Measurements from ENCODE around the gene MICOS13.
A peak's percentile ranks its signal among the peaks of the same experiment; 100 is the strongest.
"Not testable (repeated sequence)": the region's sequence is repeated elsewhere in the genome, so short reads cannot be mapped to it uniquely, and the experiment has no call there.

The MICOS13 gene

DNA sequence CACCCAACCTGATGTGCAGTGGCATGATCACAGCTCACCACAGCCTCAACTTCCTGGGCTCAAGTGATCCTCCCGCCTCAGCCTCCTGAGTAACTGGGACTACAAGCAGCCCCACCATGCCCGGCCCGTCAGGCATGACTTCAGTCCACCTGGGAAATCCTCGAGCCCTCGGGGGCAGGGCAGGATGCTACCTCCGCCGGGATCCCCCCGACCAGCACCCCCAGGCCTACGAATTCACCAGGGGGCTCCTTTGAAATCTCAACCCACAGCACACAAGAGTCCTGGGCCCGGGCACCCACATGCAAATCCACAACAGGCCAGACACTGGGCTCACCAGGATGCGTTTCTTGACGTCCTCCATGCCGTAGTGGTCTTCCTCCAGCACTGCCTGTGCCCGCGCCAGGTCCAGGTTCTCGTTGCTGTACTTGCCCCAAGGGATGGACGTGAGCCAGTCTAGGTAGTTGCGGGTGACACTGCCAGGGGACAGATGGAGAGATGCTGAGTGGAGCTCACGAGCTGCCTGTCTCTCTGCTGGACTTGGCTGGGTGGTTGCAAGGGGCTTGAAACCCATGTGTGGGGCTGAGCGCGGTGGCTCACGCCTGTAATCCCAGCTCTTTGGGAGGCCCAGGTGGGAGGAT lies 20.3 kb upstream of the MICOS13 start:
- DNase-seq (ENCODE audit: low read depth): no peak

DNA sequence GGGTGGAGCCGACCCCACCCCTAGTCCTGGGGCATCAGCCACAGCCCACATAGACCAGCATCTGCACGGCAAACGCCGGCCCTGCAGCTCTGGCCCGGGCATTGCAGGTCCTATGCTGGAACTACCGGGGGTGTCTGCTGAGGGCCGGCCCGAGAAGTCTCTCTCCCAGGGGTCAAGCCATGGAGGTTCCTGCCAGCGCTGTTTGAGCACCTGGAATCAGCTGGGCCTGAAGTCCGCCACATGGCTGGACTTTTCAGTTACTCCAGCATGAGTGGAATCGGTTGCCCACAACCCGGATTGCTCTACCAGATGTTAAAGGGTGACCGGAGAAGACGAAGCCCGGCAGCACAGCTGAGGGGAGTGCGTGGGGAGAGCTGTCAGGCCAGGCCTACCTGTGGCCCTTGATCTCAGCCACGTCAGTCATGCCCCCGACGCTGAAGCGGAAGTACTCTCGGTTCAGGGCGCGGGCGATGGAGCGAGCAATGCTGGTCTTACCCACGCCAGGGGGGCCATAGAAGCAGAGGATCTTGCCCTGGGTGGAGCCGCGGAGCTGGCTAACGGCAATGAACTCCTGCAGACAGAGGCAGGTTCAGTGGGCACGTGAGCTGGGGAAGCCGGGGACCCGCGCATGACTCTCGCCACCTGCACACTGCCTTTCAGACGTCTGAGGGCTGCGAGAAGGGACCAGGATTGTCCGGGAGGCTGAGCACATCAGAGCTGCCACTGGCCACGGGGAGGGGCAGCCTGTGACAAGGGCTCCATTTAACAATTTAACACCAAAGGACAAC lies 18.5 kb upstream of the MICOS13 start:
- DNase-seq (ENCODE audit: low read depth): no peak

DNA sequence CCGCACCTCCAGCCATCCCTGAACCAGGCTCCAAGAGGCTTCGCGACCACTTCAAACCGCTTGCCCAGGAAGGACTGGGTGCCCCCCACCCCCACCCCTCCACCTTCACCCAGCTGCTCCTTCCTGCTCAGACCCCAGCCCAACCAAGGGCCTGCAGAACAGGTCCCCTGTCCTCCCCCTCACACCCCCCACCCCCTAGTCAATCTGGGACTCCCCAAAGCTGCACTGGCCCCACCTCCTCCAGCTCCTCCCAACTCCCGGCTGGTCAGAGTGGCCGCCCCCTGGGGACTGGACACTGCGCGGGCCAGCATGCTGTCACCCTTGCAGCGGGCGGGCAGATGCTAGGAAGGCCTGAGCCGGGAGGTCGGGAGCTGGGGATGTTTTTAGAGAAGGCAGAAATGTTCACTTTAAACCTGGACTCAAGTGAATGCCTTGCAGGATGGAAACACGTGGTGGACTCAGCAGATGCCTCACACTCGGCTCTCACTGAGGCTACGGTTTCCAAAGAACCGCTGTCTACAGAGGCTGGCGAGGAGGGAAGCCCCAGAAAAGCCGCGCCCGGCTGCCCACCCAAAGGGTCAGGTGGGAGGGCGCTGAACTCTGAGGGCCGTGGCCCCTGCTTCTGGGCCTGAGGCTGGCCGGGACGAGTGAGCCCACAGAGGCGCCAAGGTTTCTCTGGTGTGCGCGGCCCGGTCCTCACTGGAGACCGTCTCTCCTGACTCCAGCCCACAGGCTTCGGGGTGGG lies 17.7 kb upstream of the MICOS13 start:
- no peak for DNase-seq (ENCODE audit: low read depth)

DNA sequence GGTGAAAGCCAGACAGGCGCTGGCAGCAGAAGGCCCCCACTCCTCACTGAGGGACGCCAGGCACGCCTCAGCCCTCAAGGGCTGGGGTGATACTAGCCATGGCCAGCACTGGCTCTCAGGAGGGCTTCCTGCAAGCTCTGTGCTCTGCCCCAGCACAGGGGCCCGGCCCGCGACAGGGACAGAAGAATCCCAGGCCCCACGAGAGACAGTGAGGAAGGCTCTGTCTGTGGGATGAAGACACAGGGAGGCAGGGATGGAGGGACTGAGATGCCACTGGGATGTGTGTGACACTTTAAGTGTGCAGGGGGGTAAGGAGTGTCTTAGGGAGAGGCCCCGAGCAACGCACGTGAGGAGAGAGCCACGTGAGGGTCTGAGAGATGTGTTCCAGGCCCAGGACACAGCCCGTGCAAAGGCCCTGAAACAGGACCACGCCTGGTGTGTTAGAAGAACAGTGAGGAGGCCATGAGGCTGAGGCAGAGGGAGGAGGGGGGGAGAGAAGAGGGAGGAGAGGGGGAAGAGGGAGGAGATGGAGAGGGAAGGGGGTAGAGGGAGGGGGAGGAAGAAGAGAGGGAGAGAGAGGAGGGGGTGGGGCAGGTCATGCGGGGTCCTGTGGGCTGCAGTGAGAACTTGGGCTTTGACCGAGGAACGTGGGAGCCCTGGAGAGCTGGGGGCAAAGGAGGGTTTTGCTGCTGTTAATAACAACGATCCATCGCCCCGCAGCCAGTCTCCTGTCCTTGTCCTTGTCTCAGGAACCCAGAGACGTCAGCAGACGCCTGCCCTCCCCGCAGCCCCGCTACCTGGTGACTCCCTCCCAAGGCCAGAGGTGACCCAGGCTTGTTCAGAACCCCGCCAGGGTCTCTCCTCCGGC lies 16.9 kb upstream of the MICOS13 start:
- no peak for DNase-seq (ENCODE audit: low read depth)

DNA sequence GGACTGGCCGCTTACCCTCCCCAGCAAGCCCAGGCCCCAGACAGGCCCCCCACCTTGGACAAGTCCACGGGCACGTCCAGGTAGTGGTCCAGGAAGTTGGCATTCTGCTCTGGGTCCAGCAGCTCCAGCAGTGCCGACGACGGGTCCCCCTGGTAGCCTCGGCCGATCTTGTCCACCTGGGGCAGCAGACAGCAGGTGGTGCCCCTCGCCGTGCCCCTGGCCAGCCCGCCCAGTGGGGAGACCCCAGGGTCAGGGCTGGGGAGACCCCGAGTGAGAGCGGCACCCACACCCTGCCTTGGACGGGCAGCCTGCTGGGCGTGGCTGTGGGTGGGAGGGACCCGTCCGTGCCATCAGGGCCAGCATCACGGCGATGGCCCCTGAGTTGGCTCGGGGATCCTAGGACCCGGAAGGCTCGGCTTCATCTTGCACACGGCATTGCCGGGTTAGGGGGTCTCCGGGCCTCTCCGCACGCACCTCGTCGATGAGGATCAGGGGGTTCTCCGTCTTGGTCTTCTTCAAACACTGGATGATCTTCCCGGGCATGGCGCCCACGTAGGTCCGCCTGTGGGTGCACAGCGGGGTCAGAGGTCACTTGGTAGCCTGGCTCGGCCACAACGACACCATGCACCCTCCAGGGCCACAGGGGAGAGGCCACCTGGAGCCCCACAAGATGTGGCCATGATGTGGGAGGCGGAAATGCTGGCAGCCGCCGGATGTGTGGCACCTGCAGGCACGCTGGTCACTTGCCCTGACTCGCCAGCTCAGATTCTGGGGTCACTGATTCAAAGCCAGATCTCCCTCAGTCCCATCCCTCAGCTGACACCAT lies 16.1 kb upstream of the MICOS13 start:
- no peak for DNase-seq (ENCODE audit: low read depth)

DNA sequence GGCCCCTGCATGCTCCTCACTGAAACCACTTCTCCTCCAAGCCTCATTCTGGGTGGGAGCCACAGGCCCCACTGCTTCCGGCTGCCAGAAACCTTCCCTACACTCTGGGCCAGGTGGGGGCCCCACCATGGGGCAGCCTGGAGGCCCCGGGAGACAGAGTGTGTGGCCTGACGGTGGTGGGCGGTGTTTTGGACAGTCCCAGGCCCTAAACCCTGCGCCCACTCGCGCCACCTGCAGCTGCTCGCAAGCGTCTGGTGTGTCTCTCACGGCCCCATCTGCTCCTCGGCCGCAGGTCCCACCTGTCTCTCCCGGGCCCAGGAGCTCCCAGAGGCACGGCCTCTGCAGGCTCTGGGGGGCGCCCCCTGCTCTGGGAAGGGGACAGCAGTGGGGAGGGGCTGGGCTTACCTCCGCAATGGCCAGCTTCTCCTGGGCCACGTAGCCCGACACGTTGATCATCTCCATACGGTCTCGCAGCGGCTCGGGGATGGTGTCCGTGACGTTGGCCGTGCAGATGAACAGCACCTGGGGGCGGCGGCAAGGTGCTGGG lies 15.4 kb upstream of the MICOS13 start:
- DNase-seq (ENCODE audit: low read depth): no peak

DNA sequence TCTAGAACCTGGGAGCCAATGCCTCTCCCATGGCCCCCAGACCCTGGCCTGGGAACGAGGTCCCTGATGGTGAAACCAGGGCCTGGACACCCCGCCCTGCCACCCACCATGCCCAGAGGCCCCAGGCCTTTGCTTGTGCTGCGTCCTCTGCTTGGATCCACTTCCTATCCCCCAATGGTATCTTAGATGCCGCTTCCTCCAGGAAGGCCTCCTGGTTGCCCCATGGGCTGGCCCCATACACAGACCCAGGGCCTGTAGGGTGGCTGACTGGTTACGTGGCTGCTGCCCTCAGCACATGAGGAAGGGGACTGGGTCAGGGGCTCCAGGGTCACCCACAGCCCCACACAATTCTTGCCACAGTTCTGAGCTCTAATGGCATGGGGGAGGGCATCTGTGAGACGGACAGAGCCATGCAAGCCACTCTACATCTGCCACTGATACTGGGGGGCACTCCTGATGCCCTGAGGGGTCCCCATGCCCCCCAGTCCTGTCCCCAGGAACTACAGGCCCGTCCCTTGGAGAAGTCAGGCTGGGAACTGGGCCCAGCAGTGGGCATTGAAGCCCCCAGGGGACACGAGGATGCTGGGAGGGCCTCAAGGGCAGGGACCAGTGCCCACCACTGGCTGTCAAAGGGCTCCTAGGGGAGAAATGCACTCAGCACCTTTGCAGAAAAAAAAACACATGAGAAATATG lies 14.8 kb upstream of the MICOS13 start:
- DNase-seq (ENCODE audit: low read depth): no peak

DNA sequence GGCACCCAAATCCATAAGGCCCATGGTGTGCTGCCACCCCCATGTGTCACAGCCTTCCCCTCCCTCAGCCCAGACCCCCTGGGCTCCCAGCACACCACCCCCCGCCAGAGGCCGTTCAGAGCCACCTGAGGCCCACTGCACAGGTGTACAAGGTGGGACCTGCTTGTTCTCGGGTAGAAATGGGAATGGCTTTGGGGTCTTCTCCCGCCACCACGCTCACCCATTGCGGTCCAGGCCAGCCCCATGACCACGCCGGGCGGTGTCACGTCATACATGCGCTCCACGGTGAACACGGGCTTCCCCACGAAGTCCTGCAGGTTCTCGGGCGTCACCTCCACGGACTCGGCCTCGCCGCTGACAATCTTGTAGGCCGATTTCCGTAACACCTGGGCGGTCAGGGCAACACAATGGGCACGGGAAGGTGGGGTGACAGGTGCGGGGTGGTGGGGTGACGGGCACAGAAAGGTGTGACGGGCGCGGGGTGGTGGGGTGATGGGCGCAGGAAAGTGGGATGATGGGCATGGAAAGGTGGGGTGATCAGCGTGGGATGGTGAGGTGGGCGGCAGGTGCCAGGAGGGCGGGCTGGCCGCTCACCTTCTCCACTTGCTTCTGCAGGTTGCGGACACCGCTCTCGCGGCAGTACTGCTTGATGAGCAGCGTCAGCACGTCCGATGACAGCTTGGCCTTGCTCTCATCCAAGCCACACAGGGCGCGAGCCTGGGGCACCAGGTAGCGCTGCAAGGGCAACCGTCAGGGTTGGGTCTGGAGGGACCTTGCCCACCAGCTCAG lies 14.0 kb upstream of the MICOS13 start:
- no peak for DNase-seq (ENCODE audit: low read depth)

DNA sequence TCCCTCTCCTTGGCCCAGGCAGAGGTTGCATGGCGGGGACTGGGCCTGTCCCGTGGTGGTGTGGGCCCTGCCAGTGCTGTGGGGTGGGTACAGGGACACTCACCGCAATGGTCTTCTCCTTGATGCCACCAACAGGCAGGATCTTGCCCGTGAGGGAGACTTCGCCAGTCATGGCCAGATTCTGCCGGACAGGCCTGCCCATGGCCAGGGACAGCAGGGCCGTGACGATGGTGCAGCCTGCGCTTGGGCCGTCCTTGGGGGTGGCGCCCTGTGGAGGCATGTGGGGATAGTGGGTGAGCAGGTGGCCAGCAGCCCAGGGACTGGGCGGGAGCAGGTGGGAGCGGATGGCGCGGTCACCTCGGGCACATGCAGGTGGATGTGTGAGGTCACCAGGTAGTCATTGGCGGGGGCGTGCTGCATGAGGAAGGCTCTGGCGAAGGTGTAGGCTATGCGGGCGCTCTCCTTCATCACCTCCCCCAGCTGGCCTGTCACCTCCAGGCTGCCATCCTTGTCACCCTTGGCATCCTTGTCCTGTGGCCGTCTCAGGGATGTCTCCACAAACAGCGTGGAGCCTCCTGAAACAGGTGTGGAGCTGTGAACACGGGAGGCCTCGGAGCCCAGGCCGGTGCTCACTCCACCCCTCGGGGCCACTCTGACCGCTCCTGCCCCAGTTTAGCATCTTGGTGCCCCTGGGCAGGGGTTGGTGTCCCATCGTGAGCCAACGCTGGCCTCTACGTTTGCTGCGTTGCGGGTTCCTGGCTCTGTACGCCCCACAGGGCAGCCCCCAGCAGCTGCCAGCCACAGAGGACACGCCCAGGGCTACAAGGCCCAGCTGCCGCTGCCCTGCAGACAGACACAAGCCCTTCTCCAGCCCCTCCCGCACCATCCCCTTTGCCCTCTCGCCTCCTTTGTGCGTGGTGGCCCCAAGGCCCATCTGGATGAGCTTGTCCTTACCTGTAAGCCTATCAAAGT lies 13.2 kb upstream of the MICOS13 start:
- DNase-seq (ENCODE audit: low read depth): no peak

DNA sequence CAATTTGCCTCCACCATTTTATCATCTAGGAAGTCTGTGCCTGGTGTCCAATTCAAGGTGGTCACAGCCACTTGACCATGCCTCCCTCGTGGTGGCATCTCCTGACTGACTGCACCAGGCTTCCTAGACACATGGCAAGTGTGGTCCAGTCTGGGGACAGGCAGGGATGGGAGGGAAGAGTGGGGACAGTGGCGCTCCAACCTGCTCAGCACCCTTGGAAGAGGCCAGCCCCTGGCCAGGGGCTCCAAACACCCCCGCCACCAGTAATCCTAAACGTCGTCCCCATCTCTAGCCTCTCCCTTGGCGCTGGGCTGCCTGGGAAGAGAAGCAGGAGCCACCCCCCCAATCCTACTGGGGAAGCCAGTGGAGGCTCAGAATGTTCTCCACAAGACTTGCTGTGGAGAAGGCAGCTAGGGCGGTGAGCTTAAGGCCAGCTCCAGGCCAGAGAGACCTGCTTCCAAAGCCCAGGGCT lies 12.4 kb upstream of the MICOS13 start:
- DNase-seq (ENCODE audit: low read depth): no peak

DNA sequence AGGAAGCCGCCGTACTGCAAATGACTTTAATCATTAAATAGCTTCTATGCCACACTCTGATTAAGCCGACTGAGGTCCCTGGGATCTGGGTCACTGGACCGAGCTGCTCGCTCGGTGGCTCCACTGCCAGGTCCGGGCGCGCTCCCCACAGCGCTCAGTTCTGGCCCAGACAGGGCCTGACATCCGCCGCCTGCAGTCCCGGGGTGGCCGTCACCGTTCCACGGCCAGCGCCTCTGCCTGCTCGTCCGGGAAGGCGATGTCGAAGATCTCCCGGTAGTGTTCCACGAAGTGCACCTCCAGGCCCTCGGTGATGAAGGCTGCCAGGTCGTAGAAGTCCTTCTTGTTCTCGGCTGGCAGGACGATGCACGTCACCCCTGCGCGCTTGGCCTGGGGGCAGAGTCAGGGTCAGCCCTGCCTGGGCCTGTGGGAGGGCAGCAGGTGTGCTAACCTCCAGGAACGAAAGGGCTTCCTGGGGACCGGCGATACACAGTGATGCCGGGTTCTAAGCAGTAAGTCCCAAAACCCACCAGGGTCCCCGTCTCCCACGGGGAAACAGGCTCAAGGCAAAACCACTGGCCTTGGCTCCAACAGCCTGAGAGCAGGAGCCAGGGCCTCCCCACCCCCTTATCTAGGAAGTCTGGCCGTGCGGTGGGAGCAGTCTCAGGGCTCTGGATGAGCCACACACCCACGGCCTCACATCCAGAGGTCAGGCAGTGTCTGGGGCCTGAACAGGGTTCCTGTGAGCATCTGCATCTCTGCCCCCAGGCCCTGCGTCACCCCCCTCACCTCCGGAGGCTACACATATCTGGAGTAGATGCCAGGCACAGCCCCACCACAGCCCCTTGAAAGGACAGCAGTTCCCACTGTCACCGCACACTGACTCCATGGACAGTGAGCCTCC lies 11.8 kb upstream of the MICOS13 start:
- DNase-seq (ENCODE audit: low read depth): no peak

DNA sequence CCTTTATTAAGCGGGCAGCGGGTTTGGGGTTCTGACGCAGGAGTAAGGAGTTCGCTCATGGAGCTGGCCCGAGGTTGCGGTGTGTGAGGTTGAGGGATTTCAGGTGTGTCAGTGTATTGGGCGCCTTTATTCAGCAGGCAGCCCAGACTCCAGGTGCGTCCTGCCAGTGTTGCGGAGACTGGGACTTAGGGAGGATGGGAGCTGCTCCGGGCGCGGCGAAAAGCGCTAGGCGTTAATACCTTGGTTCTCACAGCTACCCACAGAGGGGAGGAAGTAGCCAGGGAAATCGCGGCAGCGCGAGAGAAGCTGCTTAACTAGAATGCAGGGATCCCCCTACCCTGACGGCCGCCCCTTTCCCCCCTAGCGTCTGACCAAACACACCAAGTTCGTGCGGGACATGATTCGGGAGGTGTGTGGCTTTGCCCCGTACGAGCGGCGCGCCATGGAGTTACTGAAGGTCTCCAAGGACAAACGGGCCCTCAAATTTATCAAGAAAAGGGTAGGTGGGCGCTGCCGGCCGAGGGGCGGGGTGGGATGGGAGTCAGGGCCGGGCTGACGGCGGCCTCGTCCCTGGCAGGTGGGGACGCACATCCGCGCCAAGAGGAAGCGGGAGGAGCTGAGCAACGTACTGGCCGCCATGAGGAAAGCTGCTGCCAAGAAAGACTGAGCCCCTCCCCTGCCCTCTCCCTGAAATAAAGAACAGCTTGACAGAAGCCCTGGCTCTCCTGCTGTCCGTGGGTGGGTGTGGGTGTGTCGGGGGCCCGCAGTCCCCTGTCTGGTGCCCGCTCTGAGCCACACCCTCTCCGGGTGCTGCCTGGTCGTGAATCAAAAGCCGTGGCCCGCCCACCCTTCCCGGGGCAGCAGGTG lies 10.9 kb upstream of the MICOS13 start:
- peak; percentile 67 for DNase-seq (ENCODE audit: low read depth)

DNA sequence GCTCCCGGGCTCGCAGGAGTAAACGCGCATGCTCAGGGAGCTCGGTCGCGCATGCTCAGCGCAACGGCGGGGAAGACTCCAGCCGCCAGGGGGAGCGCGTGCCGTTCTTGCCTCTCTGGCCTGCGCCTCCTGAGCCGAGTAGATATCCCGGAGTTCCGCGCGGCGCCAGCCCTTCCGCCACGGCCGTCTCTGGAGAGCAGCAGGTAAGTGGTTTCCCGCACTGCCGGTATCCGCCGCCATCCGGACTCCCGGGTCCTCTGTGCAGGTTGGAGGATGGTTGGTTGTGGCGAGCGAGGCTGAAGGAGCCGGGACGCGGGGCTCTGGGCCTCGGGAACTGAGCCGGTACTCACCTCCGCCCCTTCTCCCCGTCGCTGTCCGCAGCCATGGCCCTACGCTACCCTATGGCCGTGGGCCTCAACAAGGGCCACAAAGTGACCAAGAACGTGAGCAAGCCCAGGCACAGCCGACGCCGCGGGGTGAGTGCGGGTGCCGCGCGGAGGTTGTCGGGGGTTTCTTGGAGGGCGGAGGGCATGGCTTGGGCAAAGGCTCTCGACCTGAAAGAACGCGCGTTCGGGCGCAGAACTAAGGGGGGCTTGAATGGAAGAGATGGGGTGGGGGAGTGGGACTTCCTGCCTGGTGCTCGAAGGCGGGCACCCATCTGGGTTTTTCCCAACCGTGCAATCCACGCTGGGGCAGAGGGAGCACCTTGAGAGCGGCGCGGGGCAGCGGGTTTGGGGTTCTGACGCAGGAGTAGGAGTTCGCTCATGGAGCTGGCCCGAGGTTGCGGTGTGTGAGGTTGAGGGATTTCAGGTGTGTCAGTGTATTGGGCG lies 10.0 kb upstream of the MICOS13 start, which contains the start of gene RPL36:
RPL36 (plus strand) TSS at position 171 of the 830 bp plus-strand sequence; CDS start at position 384, 213 bp downstream.
- peak; percentile 95 for DNase-seq (ENCODE audit: low read depth)

DNA sequence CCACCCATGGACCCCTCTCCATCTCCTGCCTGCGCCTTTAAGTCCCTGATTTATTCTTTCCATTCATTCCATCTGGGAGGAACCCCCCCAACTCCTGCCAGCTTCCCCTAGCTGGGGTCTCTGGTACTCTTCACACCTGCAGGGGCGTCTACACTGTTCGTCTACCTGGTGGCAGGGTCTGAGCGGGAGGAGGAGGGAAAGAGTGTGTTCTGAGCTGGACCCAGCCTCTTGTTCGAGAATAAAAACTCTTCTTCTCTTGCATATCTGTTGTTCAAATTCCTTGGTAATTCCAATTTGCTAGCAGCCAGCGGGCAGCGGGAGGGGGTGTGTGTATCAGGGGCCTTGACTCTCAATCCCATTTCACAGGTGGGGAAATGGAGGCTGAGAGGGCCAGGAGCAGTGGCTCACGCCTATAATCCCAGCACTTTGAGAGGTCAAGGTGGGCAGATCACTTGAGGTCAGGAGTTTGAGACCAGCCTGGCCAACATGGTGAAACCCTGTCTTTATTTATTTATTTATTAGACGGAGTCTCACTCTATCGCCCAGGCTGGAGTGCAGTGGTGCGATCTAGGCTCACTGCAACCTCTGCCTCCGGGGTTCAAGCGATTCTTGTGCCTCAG lies 8.1 kb upstream of the MICOS13 start:
- not testable (repeated sequence) for DNase-seq (ENCODE audit: low read depth)
